Transverse colon (tissue), 4 donors: ENCODE results near the gene AGR2. TPM values are rescaled to one million over a fixed set of nuclear protein-coding genes. Genes with fewer than 3 reads are reported as not detected.

Experiments
- DNase-seq: peaks from one replicate; pipeline ENCODE4 v3.0.0-alpha.2; 2019
- H3K27ac ChIP-seq, 4 donors: fragments of 200-600 bp; sonication (generic); 2 replicates each; pipeline ENCODE4 v1.5.1; 2016 to 2018; ENCODE audit warnings: inconsistent platforms in 4 of 4
- H3K27me3 ChIP-seq: fragments of 200-600 bp; sonication (generic); 2 replicates; pipeline ENCODE4 v1.5.1; 2017; ENCODE audit warnings: inconsistent platforms
- H3K36me3 ChIP-seq, 4 donors: fragments of 200-600 bp; sonication (generic); 2 replicates each; pipeline ENCODE4 v1.5.1; 2017 to 2019; ENCODE audit warnings: inconsistent platforms in 4 of 4
- H3K4me1 ChIP-seq, 4 donors: fragments of 200-600 bp; sonication (generic); 2 replicates each; pipeline ENCODE4 v1.5.1; 2017 to 2020; ENCODE audit warnings: inconsistent platforms in 4 of 4
- H3K4me3 ChIP-seq, 4 donors: fragments of 200-600 bp; sonication (generic); 1 replicate in 1 of 4; 2 replicates in 3 of 4; pipeline versions ENCODE4 v1.5.1 to v1.6.1; 2017 to 2019; ENCODE audit warnings: inconsistent platforms in 4 of 4
- H3K9me3 ChIP-seq, 2 donors: fragments of 200-600 bp; sonication (generic); 2 replicates each; pipeline ENCODE4 v1.5.1; 2017 to 2019; ENCODE audit warnings: inconsistent platforms in 2 of 2
- CTCF ChIP-seq, 5 experiments: fragments of 200-600 bp in 3 of 5; fragments of 450-650 bp in 2 of 5; sonication (generic) in 3 of 5; IDR thresholded peaks; 1 replicate in 2 of 5; 2 replicates in 3 of 5; pipeline ENCODE4 v1.5.1; 2016 to 2017; ENCODE audit warnings: antibody characterized with exemption in 5 of 5, inconsistent platforms in 3 of 5, mild to moderate bottlenecking in 2 of 5, moderate library complexity in 1 of 5
- EP300 ChIP-seq: sonication (generic); formaldehyde crosslinking; IDR thresholded peaks from one replicate; pipeline ENCODE4 v1.6.1; 2017; ENCODE audit warnings: antibody characterized with exemption, low read depth
- POLR2A ChIP-seq: fragments of 450-650 bp; IDR thresholded peaks from one replicate; pipeline ENCODE4 v1.6.1; 2016; ENCODE audit warnings: antibody characterized with exemption, mild to moderate bottlenecking, moderate library complexity
- POLR2AphosphoS5 ChIP-seq, 3 donors: sonication (generic); formaldehyde crosslinking; IDR thresholded peaks; one replicate each; pipeline ENCODE4 v1.6.1; 2016; ENCODE audit warnings: antibody characterized with exemption in 3 of 3
- WGBS, 2 donors: methylation state at CpG; one replicate each; pipeline ENCODE4 v1.1.5; 2018; ENCODE audit warnings: low coverage in 1 of 2; 5-methylcytosine and 5-hydroxymethylcytosine counted together
- in situ Hi-C, 4 donors: fragments of 200-750 bp; cut with MboI; loops; one replicate each; pipeline versions ENCODE4 v1.15.0 to v1.15.1; 2017; ENCODE audit warnings: low sequenced_read_pairs in 3 of 4, low pct_ligation_motif_present in 1 of 4, low pct_unique_long_range_greater_than_20kb in 1 of 4
- intact Hi-C: fragments of 100-400 bp; cut with DNase I; formaldehyde crosslinking; loops from one replicate; pipeline ENCODE4 v1.15.1; 2023; ENCODE audit warnings: low total_unique reads
- total RNA-seq, 4 donors: library from RNA; depleted of rRNA; stranded (reverse); fragments of >200 nt; gene quantifications; one replicate each; pipeline ENCODE4 v1.1.0, GENCODE V29; 2016

The AGR2 gene
- total RNA-seq, 4 donors from 2014 or later = 32.9 to 297 (median 215) TPM

- no peaks in the 10 kb centered on the region for H3K4me1 ChIP-seq
- intact Hi-C loops = no loop called here
- H3K9me3 ChIP-seq = no peaks in the 10 kb centered on the region
- H3K27me3 ChIP-seq = no peaks in the 10 kb centered on the region
- WGBS, 2 donors = 71 to 93% methylated on average over 3 to 5 of the region's 5 CpGs
- TF ChIP-seq POLR2A (no peak), POLR2AphosphoS5 (IDR thresholded peaks at IDR 0.05) (no peak), EP300 (no peak)
- no peak for DNase-seq
- H3K4me3 ChIP-seq = no peak overlapping the region
- in situ Hi-C loops = no loop called here
- no peak overlapping the region for H3K27ac ChIP-seq
- H3K36me3 ChIP-seq = no peaks in the 10 kb centered on the region
Measured at GRCh38 chr7:16836481-16836880, 31.7 kb upstream of the AGR2 start.

- H3K27me3 ChIP-seq = no peaks in the 10 kb centered on the region
- H3K9me3 ChIP-seq = peaks cover 0 to 6% of the 10 kb centered on the region in 2 donors
- WGBS, 2 donors = 76% methylated on average over 1 of the region's 1 CpG; no CpG with 5 or more reads in 1 of the 2 donors
- no peak overlapping the region for H3K27ac ChIP-seq
- intact Hi-C loops = no loop called here
- no peak overlapping the region for H3K4me3 ChIP-seq
- H3K4me1 ChIP-seq = no peaks in the 10 kb centered on the region
- TF ChIP-seq POLR2A (no peak), EP300 (no peak), CTCF (IDR thresholded peaks at IDR 0.05) (no peak)
- no peak for DNase-seq
- in situ Hi-C loops = no loop called here
- no peaks in the 10 kb centered on the region for H3K36me3 ChIP-seq
Measured at GRCh38 chr7:16833373-16833772, 28.6 kb upstream of the AGR2 start.

DNA sequence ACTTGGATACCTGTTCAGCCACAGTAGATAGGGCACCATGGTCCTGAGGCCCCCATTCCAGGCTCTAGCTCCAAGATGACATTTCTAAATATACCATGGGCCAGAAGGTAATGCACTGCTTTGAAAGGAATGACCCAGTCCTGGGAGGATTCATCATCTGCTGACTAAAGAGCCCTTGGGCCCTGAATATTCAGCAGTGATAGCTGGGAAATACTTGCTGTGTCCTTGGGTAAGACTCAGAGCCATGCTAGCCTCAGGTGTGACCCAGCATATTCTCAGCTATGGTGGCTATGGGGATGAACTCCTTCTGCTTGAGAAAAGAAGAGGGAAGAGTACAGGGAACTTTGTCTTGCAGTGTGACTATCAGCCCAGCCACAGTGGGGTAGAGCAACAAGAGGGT is 21.3 kb upstream of the AGR2 start:
- no peak for DNase-seq
- intact Hi-C loops = no loop called here
- TF ChIP-seq POLR2AphosphoS5 (IDR thresholded peaks at IDR 0.05) = no peak
- TF ChIP-seq POLR2A = no peak
- TF ChIP-seq CTCF (IDR thresholded peaks at IDR 0.05) = no peak
- no peak for TF ChIP-seq EP300
- H3K27me3 ChIP-seq = no peaks in the 10 kb centered on the region
- no peak overlapping the region for H3K27ac ChIP-seq
- in situ Hi-C loops = no loop called here
- no peak overlapping the region for H3K4me3 ChIP-seq
- H3K9me3 ChIP-seq = peaks cover 0 to 6% of the 10 kb centered on the region in 2 donors
- H3K36me3 ChIP-seq = no peaks in the 10 kb centered on the region
- peaks cover 0 to 16% (median 5%) of the 10 kb centered on the region in 4 donors for H3K4me1 ChIP-seq

GRCh38 chr7:16822029-16822428 is 17.2 kb upstream of the AGR2 start:
- intact Hi-C loops (no loop called here), in situ Hi-C loops (no loop called here)
- peaks cover 0 to 33% (median 12%) of the 10 kb centered on the region in 4 donors for H3K4me1 ChIP-seq
- 39 to 40% methylated on average over 2 to 3 of the region's 3 CpGs for WGBS, 2 donors
- no peaks in the 10 kb centered on the region for H3K27me3 ChIP-seq
- no peak overlapping the region for H3K4me3 ChIP-seq
- H3K36me3 ChIP-seq = no peaks in the 10 kb centered on the region
- H3K9me3 ChIP-seq = no peaks in the 10 kb centered on the region
- DNase-seq = no peak
- H3K27ac ChIP-seq = peak overlapping the region in 3 of 4 donors; percentile 40 to 68 (median 56)
- TF ChIP-seq POLR2AphosphoS5 (IDR thresholded peaks at IDR 0.05) = no peak
- TF ChIP-seq POLR2A = no peak
- TF ChIP-seq EP300 = no peak
- no peak for TF ChIP-seq CTCF (IDR thresholded peaks at IDR 0.05)

- no peaks in the 10 kb centered on the region for H3K9me3 ChIP-seq
- intact Hi-C loops (no loop called here), in situ Hi-C loops (no loop called here)
- H3K27ac ChIP-seq = peak overlapping the region in 1 of 4 donors; percentile 78
- no peak overlapping the region for H3K4me3 ChIP-seq
- WGBS, 2 donors = 64 to 88% methylated on average over 2 to 3 of the region's 3 CpGs
- H3K27me3 ChIP-seq = no peaks in the 10 kb centered on the region
- H3K4me1 ChIP-seq = peaks cover 0 to 61% (median 17%) of the 10 kb centered on the region in 4 donors
- TF ChIP-seq POLR2A = no peak
- no peak for TF ChIP-seq EP300
- TF ChIP-seq CTCF (IDR thresholded peaks at IDR 0.05) = no peak
- no peak for TF ChIP-seq POLR2AphosphoS5 (IDR thresholded peaks at IDR 0.05)
- H3K36me3 ChIP-seq = no peaks in the 10 kb centered on the region
- no peak for DNase-seq
Measured at GRCh38 chr7:16818732-16819131, 13.9 kb upstream of the AGR2 start.
